AG04449 (cell line): Measurements from ENCODE around the gene PRPF18.

Experiments used
- CTCF ChIA-PET: fragments of 350-600 bp; formaldehyde crosslinking; extraction: SDS; loops from one replicate; lab custom pipeline; 2021; ENCODE audit warnings: antibody characterized with exemption; lab: Yijun Ruan, JAX
- POLR2A ChIA-PET: fragments of 400-600, 350-600 bp; formaldehyde crosslinking; extraction: SDS; loops from one replicate; lab custom pipeline; 2020; ENCODE audit warnings: antibody characterized with exemption, inconsistent platforms; lab: Yijun Ruan, JAX
- DNase-seq: peaks from one replicate; pipeline ENCODE4 v3.0.0-alpha.2; 2010; ENCODE audit warnings: low read depth, low spot score
- H3K4me3 ChIP-seq: 2 replicates; pipeline ENCODE4 v1.5.1; 2011; ENCODE audit warnings: low read depth, mild to moderate bottlenecking, control low read depth, low read length
- CTCF ChIP-seq: IDR thresholded peaks from one replicate; pipeline ENCODE4 v1.5.1; 2011; ENCODE audit warnings: mild to moderate bottlenecking, moderate library complexity, low read length, control low read depth, inconsistent platforms; ENCODE audit not compliant: insufficient read depth; ENCODE audit errors: missing control alignments

Gene PRPF18

GRCh38 chr10:13621931-13622330, 35.2 kb downstream of the PRPF18 start:
- ChIA-PET CTCF (interaction anchor here (0.9 to 1.8 kb wide), 3 partner anchors 9 to 38 kb away, joined by 3 to 5 read pairs (median 4); no protein-coding TSS in a partner anchor), POLR2A (no interaction called here)
- no peak for TF ChIP-seq CTCF
- DNase-seq, result no peak
- H3K4me3 ChIP-seq, result no peak overlapping the region

- CTCF ChIA-PET, result interaction anchor here (1.0 kb wide), 1 partner anchor 27 kb away, joined by 3 read pairs; no protein-coding TSS in a partner anchor
- no peak for TF ChIP-seq CTCF
- no peak for DNase-seq
- POLR2A ChIA-PET, result no interaction called here
- no peak overlapping the region for H3K4me3 ChIP-seq
Measured at GRCh38 chr10:13624630-13625029, 37.9 kb downstream of the PRPF18 start.

- TF ChIP-seq CTCF, result no peak
- H3K4me3 ChIP-seq, result no peak overlapping the region
- ChIA-PET CTCF (interaction anchor here (1.3 kb wide), 1 partner anchor 152 kb away, joined by 3 read pairs; no protein-coding TSS in a partner anchor), POLR2A (no interaction called here)
- no peak for DNase-seq
Measured at GRCh38 chr10:13627459-13628310, 40.9 kb downstream of the PRPF18 start.

GRCh38 chr10:13628661-13629060, 41.9 kb downstream of the PRPF18 start:
- no peak overlapping the region for H3K4me3 ChIP-seq
- no peak for DNase-seq
- ChIA-PET CTCF (interaction anchor here (0.8 to 1.3 kb wide), 3 partner anchors 9 to 151 kb away, joined by 3 to 4 read pairs (median 3); no protein-coding TSS in a partner anchor), POLR2A (no interaction called here)
- TF ChIP-seq CTCF, result no peak

- POLR2A ChIA-PET, result no interaction called here
- CTCF ChIA-PET, result interaction anchor here (0.8 to 1.3 kb wide), 3 partner anchors 9 to 151 kb away, joined by 3 to 4 read pairs (median 3); no protein-coding TSS in a partner anchor
Measured at GRCh38 chr10:13629116-13629515, 42.4 kb downstream of the PRPF18 start.

More at GRCh38 chr10:13629116-13629515, 42.4 kb downstream of the PRPF18 start:
- no peak for TF ChIP-seq CTCF
- DNase-seq, result no peak
- H3K4me3 ChIP-seq, result no peak overlapping the region
